ENCODE measurements around the gene SLC6A9.
A peak's percentile ranks its signal among the peaks of the same experiment; 100 is the strongest.

The SLC6A9 gene

GRCh38 chr1:43949678-43950077 lies 81.6 kb downstream of the SLC6A9 start:
- no peak for TF ChIP-seq CTCF (IDR thresholded peaks at IDR 0.05; ENCODE audit: insufficient read depth, low read depth, low read length, missing control alignments)
- DNase-seq (ENCODE audit: low read depth), result no peak
- no peak overlapping the region for H3K4me3 ChIP-seq (ENCODE audit: low read depth, low read length)

GRCh38 chr1:43947874-43948437 lies 83.3 kb downstream of the SLC6A9 start:
- DNase-seq (ENCODE audit: low read depth), result no peak
- peak overlapping the region; percentile 96 for H3K4me3 ChIP-seq (ENCODE audit: low read depth, low read length)
- TF ChIP-seq CTCF (IDR thresholded peaks at IDR 0.05; ENCODE audit: insufficient read depth, low read depth, low read length, missing control alignments), result no peak

- no peak for TF ChIP-seq CTCF (IDR thresholded peaks at IDR 0.05; ENCODE audit: insufficient read depth, low read depth, low read length, missing control alignments)
- no peak for DNase-seq (ENCODE audit: low read depth)
- peak overlapping the region; percentile 96 for H3K4me3 ChIP-seq (ENCODE audit: low read depth, low read length)
Measured at GRCh38 chr1:43947061-43947873, 84.0 kb downstream of the SLC6A9 start.
